ES-I3 (cell line): ENCODE results near the gene CRAT.

Source experiments
- H3K36me3 ChIP-seq: 2 replicates; pipeline ENCODE4 v1.6.1; 2013; ENCODE audit warnings: mild to moderate bottlenecking, low read length, control low read depth, moderate library complexity; ENCODE audit not compliant: insufficient read depth
- H3K4me1 ChIP-seq: 2 replicates; pipeline ENCODE4 v1.6.1; 2013; ENCODE audit warnings: mild to moderate bottlenecking, control low read depth, low read length; ENCODE audit not compliant: insufficient read depth
- H3K9ac ChIP-seq: 2 replicates; pipeline ENCODE4 v1.6.1; 2013; ENCODE audit warnings: low read depth, mild to moderate bottlenecking, low read length, moderate library complexity
- H3K9me3 ChIP-seq: 2 replicates; pipeline ENCODE4 v1.6.1; 2013; ENCODE audit warnings: mild to moderate bottlenecking, low read length, moderate library complexity; ENCODE audit not compliant: control insufficient read depth, insufficient read depth

CRAT gene

GRCh38 chr9:129095170-129095667, 15.4 kb downstream of the CRAT start:
- no peaks in the 10 kb centered on the region for H3K9me3 ChIP-seq
- H3K4me1 ChIP-seq: no peaks in the 10 kb centered on the region
- no peak overlapping the region for H3K9ac ChIP-seq
- no peaks in the 10 kb centered on the region for H3K36me3 ChIP-seq

GRCh38 chr9:129094387-129095169, 16.0 kb downstream of the CRAT start:
- no peaks in the 10 kb centered on the region for H3K4me1 ChIP-seq

GRCh38 chr9:129093602-129094386, 16.8 kb downstream of the CRAT start:
- Histone ChIP-seq H3K9ac (no peak overlapping the region), H3K9me3 (no peaks in the 10 kb centered on the region), H3K36me3 (0 out of 2 replicates have a peak, but pooled peaks cover under 1% of the 10 kb centered on the region), H3K4me1 (no peaks in the 10 kb centered on the region)

More at GRCh38 chr9:129094387-129095169, 16.0 kb downstream of the CRAT start:
- Histone ChIP-seq H3K36me3 (no peaks in the 10 kb centered on the region), H3K9ac (no peak overlapping the region), H3K9me3 (no peaks in the 10 kb centered on the region)

- no peak overlapping the region for H3K9ac ChIP-seq
- peaks cover 5% of the 10 kb centered on the region; the same call in 1 of the 2 replicates for H3K36me3 ChIP-seq
- H3K9me3 ChIP-seq: no peaks in the 10 kb centered on the region
- no peaks in the 10 kb centered on the region for H3K4me1 ChIP-seq
Measured at GRCh38 chr9:129089246-129089645, 21.3 kb downstream of the CRAT start.

- peaks cover 5% of the 10 kb centered on the region; the same call in 1 of the 2 replicates for H3K36me3 ChIP-seq
- no peaks in the 10 kb centered on the region for H3K9me3 ChIP-seq
- H3K9ac ChIP-seq: no peak overlapping the region
- H3K4me1 ChIP-seq: peaks cover 6% of the 10 kb centered on the region
Measured at GRCh38 chr9:129084087-129084486, 26.5 kb downstream of the CRAT start.

GRCh38 chr9:129081388-129081904, 29.1 kb downstream of the CRAT start:
- no peaks in the 10 kb centered on the region for H3K9me3 ChIP-seq
- peaks cover 6% of the 10 kb centered on the region for H3K4me1 ChIP-seq
- H3K9ac ChIP-seq: peak overlapping the region; percentile 73
- no peaks in the 10 kb centered on the region; the same call in 1 of the 2 replicates for H3K36me3 ChIP-seq

GRCh38 chr9:129080601-129081387, 29.8 kb downstream of the CRAT start, which contains the start of gene DOLPP1:
DOLPP1 (plus strand) TSS chr9:129081111; CDS start chr9:129081132, 21 bp downstream.
- H3K9ac ChIP-seq: peak within 1 kb of the TSS; percentile 75
- peaks cover 6% of the 10 kb centered on the region for H3K4me1 ChIP-seq
- H3K9me3 ChIP-seq: no peaks in the 10 kb centered on the region
- no peaks in the 10 kb centered on the region; the same call in 1 of the 2 replicates for H3K36me3 ChIP-seq

- Histone ChIP-seq H3K9me3 (no peaks in the 10 kb centered on the region), H3K9ac (peak overlapping the region; percentile 75), H3K4me1 (peaks cover 6% of the 10 kb centered on the region), H3K36me3 (no peaks in the 10 kb centered on the region; the same call in 1 of the 2 replicates)
Measured at GRCh38 chr9:129080298-129080600, 30.3 kb downstream of the CRAT start.

- Histone ChIP-seq H3K4me1 (peaks cover 6% of the 10 kb centered on the region), H3K9ac (peak overlapping the region; percentile 75; the same call in 1 of the 2 replicates), H3K9me3 (no peaks in the 10 kb centered on the region), H3K36me3 (no peaks in the 10 kb centered on the region)
Measured at GRCh38 chr9:129079829-129080228, 30.8 kb downstream of the CRAT start.

GRCh38 chr9:129078691-129079503, 31.7 kb downstream of the CRAT start:
- H3K4me1 ChIP-seq: peaks cover 6% of the 10 kb centered on the region
- no peaks in the 10 kb centered on the region for H3K9me3 ChIP-seq
- no peaks in the 10 kb centered on the region for H3K36me3 ChIP-seq
- no peak overlapping the region for H3K9ac ChIP-seq

GRCh38 chr9:129077236-129077635, 33.4 kb downstream of the CRAT start:
- Histone ChIP-seq H3K9me3 (no peaks in the 10 kb centered on the region), H3K4me1 (peaks cover 8% of the 10 kb centered on the region), H3K9ac (no peak overlapping the region), H3K36me3 (no peaks in the 10 kb centered on the region)

GRCh38 chr9:129076640-129077037, 34.0 kb downstream of the CRAT start:
- no peak overlapping the region for H3K9ac ChIP-seq
- H3K9me3 ChIP-seq: no peaks in the 10 kb centered on the region
- no peaks in the 10 kb centered on the region for H3K36me3 ChIP-seq
- H3K4me1 ChIP-seq: peaks cover 8% of the 10 kb centered on the region

- H3K4me1 ChIP-seq: peaks cover 13% of the 10 kb centered on the region
- no peaks in the 10 kb centered on the region for H3K36me3 ChIP-seq
- no peaks in the 10 kb centered on the region for H3K9me3 ChIP-seq
- H3K9ac ChIP-seq: no peak overlapping the region
Measured at GRCh38 chr9:129075996-129076639, 34.5 kb downstream of the CRAT start.
